ENCODE results near the gene DGKH. TPM values are rescaled to one million over a fixed set of nuclear protein-coding genes. Genes with fewer than 3 reads are reported as not detected.
A peak's percentile ranks its signal among the peaks of the same experiment; 100 is the strongest.

The DGKH gene
- total and polyA plus RNA-seq, 9 of the 15 experiments (the other 6 are each of a cell fraction or from before 2014, with no cell fraction given), result 0.38 to 4.4 (median 3.1) TPM

DNA sequence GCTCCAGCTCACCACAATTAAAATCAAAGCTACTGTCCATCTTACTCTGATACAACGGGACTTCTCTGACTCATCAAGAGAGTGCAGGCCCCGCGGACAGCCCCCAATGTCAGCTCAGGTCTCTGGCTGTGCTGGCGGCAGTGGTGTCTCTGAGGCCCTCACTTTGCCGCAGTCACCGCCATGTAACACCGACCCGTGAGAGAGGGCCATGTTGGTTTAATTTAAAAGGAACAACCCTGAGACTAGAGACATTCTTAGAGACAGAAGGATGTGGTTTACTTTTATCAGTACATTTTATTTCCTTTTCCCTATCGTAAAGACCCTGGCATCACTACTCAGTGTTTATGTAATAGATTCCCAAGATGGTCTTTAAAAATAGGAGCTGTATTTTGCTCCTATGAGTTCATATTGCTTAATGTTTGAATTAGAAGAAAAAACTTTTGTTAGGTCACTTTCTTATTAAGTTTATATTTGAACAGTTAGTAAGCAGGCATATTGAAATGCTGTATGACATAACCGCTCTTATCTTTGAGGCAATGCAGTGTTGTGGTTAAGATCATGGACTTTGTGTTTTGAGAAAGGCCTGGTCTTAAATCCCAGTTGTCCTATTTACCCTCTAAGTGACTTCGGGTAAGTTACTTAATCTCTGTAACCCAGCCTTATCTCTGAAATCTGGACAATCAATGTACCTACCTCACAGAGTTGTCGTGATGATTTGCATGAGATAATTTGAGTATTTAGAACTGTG lies 23.4 kb downstream of the DGKH start (continued):
- TF ChIP-seq AFF4 (CRISPR knock-in tag; IDR thresholded peaks at IDR 0.05) (no peak), POLR3A (IDR thresholded peaks at IDR 0.05; ENCODE audit: borderline replicate concordance, extremely low read depth, insufficient read depth, insufficient read length) (no peak), TEAD1 (CRISPR knock-in tag; IDR thresholded peaks at IDR 0.05) (no peak), CEBPG (CRISPR knock-in tag; IDR thresholded peaks at IDR 0.05) (no peak), CEBPG (tag; conservative IDR thresholded peaks at IDR 0.05 in 1 of 2, IDR thresholded peaks at IDR 0.05 in 1 of 2) (peak in 1 of 2 experiments; percentile 68; a peak in 2 of 4 replicates), ZNF324 (CRISPR knock-in tag; IDR thresholded peaks at IDR 0.05) (no peak), MTA2 (IDR thresholded peaks at IDR 0.05; ENCODE audit: low read depth) (no peak), PHB2 (IDR thresholded peaks at IDR 0.05; ENCODE audit: low read depth) (no peak), PBX2 (CRISPR knock-in tag; IDR thresholded peaks at IDR 0.05; ENCODE audit: low read depth) (no peak), PBX2 (tag; conservative IDR thresholded peaks at IDR 0.05; ENCODE audit: low read depth) (no peak), TCF3 (CRISPR knock-in tag; IDR thresholded peaks at IDR 0.05) (peak; percentile 48), ARID1B (IDR thresholded peaks at IDR 0.05) (peak; percentile 59), KLF16 (IDR thresholded peaks at IDR 0.05) (0 out of 2 replicates have a peak, but pooled peaks have one; percentile 25), PML (IDR thresholded peaks at IDR 0.05; ENCODE audit: low read length) (no peak), NUFIP1 (IDR thresholded peaks at IDR 0.05; ENCODE audit: partially characterized antibody) (no peak)
- TF ChIP-seq, protein P1, sequence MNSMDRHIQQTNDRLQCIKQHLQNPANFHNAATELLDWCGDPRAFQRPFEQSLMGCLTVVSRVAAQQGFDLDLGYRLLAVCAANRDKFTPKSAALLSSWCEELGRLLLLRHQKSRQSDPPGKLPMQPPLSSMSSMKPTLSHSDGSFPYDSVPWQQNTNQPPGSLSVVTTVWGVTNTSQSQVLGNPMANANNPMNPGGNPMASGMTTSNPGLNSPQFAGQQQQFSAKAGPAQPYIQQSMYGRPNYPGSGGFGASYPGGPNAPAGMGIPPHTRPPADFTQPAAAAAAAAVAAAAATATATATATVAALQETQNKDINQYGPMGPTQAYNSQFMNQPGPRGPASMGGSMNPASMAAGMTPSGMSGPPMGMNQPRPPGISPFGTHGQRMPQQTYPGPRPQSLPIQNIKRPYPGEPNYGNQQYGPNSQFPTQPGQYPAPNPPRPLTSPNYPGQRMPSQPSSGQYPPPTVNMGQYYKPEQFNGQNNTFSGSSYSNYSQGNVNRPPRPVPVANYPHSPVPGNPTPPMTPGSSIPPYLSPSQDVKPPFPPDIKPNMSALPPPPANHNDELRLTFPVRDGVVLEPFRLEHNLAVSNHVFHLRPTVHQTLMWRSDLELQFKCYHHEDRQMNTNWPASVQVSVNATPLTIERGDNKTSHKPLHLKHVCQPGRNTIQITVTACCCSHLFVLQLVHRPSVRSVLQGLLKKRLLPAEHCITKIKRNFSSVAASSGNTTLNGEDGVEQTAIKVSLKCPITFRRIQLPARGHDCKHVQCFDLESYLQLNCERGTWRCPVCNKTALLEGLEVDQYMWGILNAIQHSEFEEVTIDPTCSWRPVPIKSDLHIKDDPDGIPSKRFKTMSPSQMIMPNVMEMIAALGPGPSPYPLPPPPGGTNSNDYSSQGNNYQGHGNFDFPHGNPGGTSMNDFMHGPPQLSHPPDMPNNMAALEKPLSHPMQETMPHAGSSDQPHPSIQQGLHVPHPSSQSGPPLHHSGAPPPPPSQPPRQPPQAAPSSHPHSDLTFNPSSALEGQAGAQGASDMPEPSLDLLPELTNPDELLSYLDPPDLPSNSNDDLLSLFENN (IDR thresholded peaks at IDR 0.05; ENCODE audit: low read depth in 2 of 2, low read length in 2 of 2), result no peak

Data from K562 (cell line).